GM12892 (cell line): ENCODE measurements around the gene ARVCF.

Source experiments
- POLR2A ChIP-seq: IDR thresholded peaks from 2 replicates; pipeline ENCODE4 v1.6.1; 2011; ENCODE audit warnings: low read depth, low read length, control low read depth
- POLR2AphosphoS5 ChIP-seq: IDR thresholded peaks from 2 replicates; pipeline ENCODE4 v1.6.1; 2011; ENCODE audit warnings: low read depth, low read length, control low read depth

GRCh38 chr22:19936513-19936912, 80.1 kb downstream of the ARVCF start:
- TF ChIP-seq POLR2AphosphoS5 (no peak), POLR2A (no peak)
